HG03520 (cell line): ENCODE results near the gene GAL.

Experiments
- ATAC-seq: cut with Tn5 transposase; IDR thresholded peaks from one replicate; pipeline ENCODE4 v1.9.1; 2021; ENCODE audit warnings: mild to moderate bottlenecking, moderate library complexity; ENCODE audit not compliant: unreplicated experiment

GAL gene

GRCh38 chr11:68658661-68659060, 25.7 kb upstream of the GAL start:
- no peak for ATAC-seq

- ATAC-seq: no peak
These were observed 25.0 kb upstream of the GAL start for GRCh38 chr11:68659158-68659921.

- no peak for ATAC-seq
These were observed 24.1 kb upstream of the GAL start for GRCh38 chr11:68660066-68660810.

GRCh38 chr11:68661014-68661413, 23.3 kb upstream of the GAL start:
- no peak for ATAC-seq

- ATAC-seq: no peak
These were observed 22.4 kb upstream of the GAL start for GRCh38 chr11:68661697-68662603.

GRCh38 chr11:68663482-68664010, 20.8 kb upstream of the GAL start:
- ATAC-seq: no peak

- no peak for ATAC-seq
These were observed 20.2 kb upstream of the GAL start for GRCh38 chr11:68664141-68664540.

- no peak for ATAC-seq
These were observed 19.4 kb upstream of the GAL start for GRCh38 chr11:68664906-68665305.

GRCh38 chr11:68665436-68665835, 18.9 kb upstream of the GAL start:
- no peak for ATAC-seq

- ATAC-seq: no peak
These were observed 17.5 kb upstream of the GAL start for GRCh38 chr11:68666849-68667248.

GRCh38 chr11:68667511-68668500, 16.5 kb upstream of the GAL start:
- no peak for ATAC-seq

GRCh38 chr11:68669301-68670090, 14.8 kb upstream of the GAL start:
- no peak for ATAC-seq

GRCh38 chr11:68670208-68670992, 13.9 kb upstream of the GAL start:
- no peak for ATAC-seq

GRCh38 chr11:68673306-68673945, 10.9 kb upstream of the GAL start:
- ATAC-seq: no peak

GRCh38 chr11:68673991-68674390, 10.4 kb upstream of the GAL start:
- no peak for ATAC-seq

- no peak for ATAC-seq
These were observed 9.9 kb upstream of the GAL start for GRCh38 chr11:68674461-68674860.

- no peak for ATAC-seq
These were observed 6.9 kb upstream of the GAL start for GRCh38 chr11:68677432-68677831.

- no peak for ATAC-seq
These were observed 6.3 kb upstream of the GAL start for GRCh38 chr11:68678031-68678441.
